Duodenal mucosa (tissue), 2 donors: Measurements from ENCODE around the gene KRTAP5-3.
"Not testable (repeated sequence)": the region's sequence is repeated elsewhere in the genome, so short reads cannot be mapped to it uniquely, and the experiment has no call there.

ENCODE experiments used
- H3K27ac ChIP-seq: one replicate; pipeline ENCODE4 v1.7.0; 2013; ENCODE audit warnings: low read depth, low read length
- H3K27me3 ChIP-seq, 2 donors: one replicate each; pipeline ENCODE4 v1.7.0; 2013; ENCODE audit warnings: low read length in 2 of 2, control low read depth in 1 of 2; ENCODE audit not compliant: insufficient read depth in 2 of 2, control insufficient read depth in 1 of 2
- H3K36me3 ChIP-seq, 2 donors: one replicate each; pipeline ENCODE4 v1.7.0; 2013; ENCODE audit warnings: low read length in 2 of 2, control low read depth in 1 of 2; ENCODE audit not compliant: insufficient read depth in 2 of 2, control insufficient read depth in 1 of 2
- H3K4me1 ChIP-seq, 2 donors: one replicate each; pipeline ENCODE4 v1.7.0; 2013; ENCODE audit warnings: low read length in 2 of 2, control low read depth in 1 of 2; ENCODE audit not compliant: insufficient read depth in 2 of 2, control insufficient read depth in 1 of 2
- H3K4me3 ChIP-seq, 2 donors: one replicate each; pipeline ENCODE4 v1.7.0; 2013; ENCODE audit warnings: low read length in 2 of 2, low read depth in 1 of 2
- H3K9ac ChIP-seq, 2 donors: one replicate each; pipeline ENCODE4 v1.7.0; 2013; ENCODE audit warnings: low read length in 2 of 2, low read depth in 1 of 2
- H3K9me3 ChIP-seq, 2 donors: one replicate each; pipeline ENCODE4 v1.7.0; 2013; ENCODE audit warnings: low read length in 2 of 2, control low read depth in 1 of 2; ENCODE audit not compliant: control insufficient read depth in 1 of 2

KRTAP5-3 gene

DNA sequence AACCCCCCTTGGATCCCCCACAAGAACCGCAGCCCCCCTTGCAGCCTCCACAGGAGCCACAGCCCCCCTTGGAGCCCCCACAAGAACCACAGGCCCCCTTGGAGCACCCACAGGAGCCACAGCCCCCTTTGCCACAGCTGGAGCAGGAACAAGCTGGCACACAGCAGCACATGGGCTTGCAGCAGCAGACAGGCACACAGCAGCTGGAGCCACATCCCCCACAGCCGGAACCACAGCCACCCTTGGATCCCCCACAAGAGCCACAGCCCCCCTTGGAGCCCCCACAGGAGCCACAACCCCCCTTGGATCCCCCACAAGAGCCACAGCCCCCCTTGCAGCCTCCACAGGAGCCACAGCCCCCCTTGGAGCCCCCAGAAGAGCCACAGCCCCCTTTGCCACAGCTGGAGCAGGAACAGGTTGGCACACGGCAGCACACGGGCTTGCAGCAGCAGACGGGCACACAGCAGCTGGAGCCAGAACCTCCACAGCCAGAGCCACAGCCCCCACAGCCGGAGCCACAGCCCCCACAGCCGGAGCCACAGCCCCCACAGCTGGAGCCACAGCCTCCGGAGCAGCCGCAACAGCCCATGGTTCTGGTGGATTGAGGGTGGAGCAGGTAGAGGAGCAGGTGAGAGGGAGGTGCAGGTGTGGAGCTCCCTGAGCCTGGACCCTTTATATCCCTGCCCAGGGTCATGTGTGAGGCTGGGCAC, 23.4 kb downstream of the KRTAP5-3 start, which contains the start of gene KRTAP5-1:
TSS of gene KRTAP5-1 (minus strand) at position 623 of the 710 bp plus-strand sequence. CDS start at position 589, 34 bp downstream.
- H3K27me3 ChIP-seq, H3K4me1 ChIP-seq, H3K9ac ChIP-seq, H3K9me3 ChIP-seq, H3K36me3 ChIP-seq, H3K27ac ChIP-seq, H3K4me3 ChIP-seq: not testable (repeated sequence)

DNA sequence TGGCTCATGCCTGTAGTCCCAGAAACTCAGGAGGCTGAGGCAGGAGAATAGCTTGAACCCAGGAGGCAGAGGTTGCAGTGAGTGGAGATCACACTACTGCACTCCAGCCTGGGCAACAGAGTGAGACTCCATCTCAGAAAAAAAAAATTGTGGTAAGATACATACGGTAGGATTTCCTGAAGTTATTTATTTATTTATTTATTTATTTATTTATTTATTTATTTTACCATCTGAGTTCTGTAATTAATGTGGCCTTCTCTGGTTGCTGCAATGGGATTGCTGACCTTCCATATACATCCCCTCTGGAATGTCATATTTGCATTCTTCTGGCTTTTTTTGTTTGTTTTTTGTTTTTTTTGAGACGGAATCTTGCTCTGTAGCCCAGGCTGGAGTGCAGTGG, 25.4 kb downstream of the KRTAP5-3 start:
- H3K9me3 ChIP-seq, H3K9ac ChIP-seq, H3K27ac ChIP-seq, H3K4me1 ChIP-seq, H3K4me3 ChIP-seq, H3K36me3 ChIP-seq, H3K27me3 ChIP-seq: not testable (repeated sequence)

DNA sequence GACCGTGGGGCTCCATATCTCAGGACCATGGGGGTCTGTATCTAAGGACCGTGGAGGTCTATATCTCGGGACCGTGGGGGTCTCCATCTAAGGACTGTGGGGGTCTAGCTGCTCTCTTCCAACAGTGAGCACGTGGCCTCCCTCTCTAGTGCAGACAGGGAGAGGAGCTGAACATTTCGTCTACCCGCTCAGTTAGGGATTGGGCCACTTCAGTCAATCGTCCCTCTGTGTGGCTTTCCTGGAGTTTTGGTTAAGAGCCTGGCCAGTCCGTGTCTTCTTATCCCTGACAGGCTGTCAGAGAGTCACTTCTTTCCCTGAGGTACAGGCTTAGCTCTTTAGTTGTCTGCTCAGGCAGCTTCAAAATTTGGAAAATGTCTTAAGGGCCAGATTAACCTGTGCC, 26.3 kb downstream of the KRTAP5-3 start:
- Histone ChIP-seq H3K9ac (no peak overlapping the region), H3K36me3 (no peaks in the 10 kb centered on the region), H3K4me3 (no peak overlapping the region), H3K9me3 (peaks cover 8% of the 10 kb centered on the region in 2 donors), H3K27me3 (no peaks in the 10 kb centered on the region), H3K27ac (no peak overlapping the region), H3K4me1 (no peaks in the 10 kb centered on the region)

DNA sequence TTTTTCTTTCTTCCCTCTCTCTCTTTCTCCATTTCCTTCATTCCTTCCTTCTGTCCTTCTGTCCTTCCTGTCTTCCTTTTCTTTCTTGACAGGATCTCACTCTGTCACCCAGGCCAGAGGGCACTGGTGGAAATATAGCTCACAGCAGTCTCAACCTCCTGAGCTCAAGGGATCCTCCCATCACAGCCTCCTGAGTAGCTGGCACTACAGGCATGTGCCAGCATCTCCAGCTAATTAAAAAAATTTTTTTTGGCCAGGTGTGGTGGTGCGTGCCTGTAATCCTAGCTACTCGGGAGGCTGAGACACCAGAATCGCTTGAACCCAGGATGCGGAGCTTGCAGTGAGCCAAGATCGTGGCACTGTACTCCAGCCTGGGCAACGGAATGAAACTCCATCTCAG, 31.4 kb downstream of the KRTAP5-3 start:
- H3K36me3 ChIP-seq = no peaks in the 10 kb centered on the region
- H3K4me3 ChIP-seq = no peak overlapping the region
- no peak overlapping the region for H3K27ac ChIP-seq
- H3K4me1 ChIP-seq = peaks cover 9 to 15% of the 10 kb centered on the region in 2 donors
- H3K27me3 ChIP-seq = peaks cover 0 to 2% of the 10 kb centered on the region in 2 donors
- no peak overlapping the region for H3K9ac ChIP-seq
- peaks cover 8% of the 10 kb centered on the region in 2 donors for H3K9me3 ChIP-seq

DNA sequence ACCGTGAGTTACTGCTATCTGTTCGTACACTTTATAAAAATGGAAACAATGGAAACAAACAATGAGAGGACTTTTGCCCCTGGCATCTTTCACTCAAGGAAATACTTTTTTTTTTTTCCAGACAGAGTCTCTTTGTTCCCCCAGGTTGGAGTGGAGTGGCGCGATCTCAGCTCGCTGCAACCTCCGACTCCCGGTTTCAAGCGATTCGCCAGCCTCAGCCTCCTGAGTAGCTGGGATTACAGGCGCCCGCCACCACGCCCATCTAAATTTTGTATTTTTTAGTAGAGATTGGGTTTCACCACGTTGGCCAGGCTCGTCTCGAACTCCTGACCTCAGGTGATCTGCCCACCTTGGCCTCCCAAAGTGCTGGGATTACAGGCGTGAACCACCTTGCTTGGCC, 32.5 kb downstream of the KRTAP5-3 start:
- H3K27me3 ChIP-seq, H3K9ac ChIP-seq, H3K4me3 ChIP-seq, H3K27ac ChIP-seq, H3K36me3 ChIP-seq, H3K9me3 ChIP-seq: not testable (repeated sequence)
- H3K4me1 ChIP-seq = peaks cover 11 to 22% of the 10 kb centered on the region in 2 donors

DNA sequence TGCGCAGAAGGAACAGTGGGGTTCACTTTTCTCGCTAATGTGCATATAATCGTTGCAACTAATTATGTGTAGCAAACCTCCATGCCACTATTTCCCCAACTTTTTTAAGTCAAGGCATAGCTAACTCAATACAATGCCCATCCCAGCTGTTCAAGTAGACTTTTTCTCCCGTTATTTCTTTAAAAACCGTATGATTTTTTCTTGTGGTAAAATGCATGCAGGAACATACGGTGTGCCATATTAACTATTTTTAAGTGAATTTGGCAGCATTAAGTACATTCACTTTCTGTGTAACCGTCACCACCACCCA, 33.4 kb downstream of the KRTAP5-3 start:
- H3K9me3 ChIP-seq = peaks cover 8% of the 10 kb centered on the region in 2 donors
- no peak overlapping the region for H3K4me3 ChIP-seq
- no peak overlapping the region for H3K9ac ChIP-seq
- H3K27ac ChIP-seq = no peak overlapping the region
- no peaks in the 10 kb centered on the region for H3K36me3 ChIP-seq
- H3K4me1 ChIP-seq = peaks cover 20 to 24% of the 10 kb centered on the region in 2 donors
- H3K27me3 ChIP-seq = peaks cover 0 to 2% of the 10 kb centered on the region in 2 donors

DNA sequence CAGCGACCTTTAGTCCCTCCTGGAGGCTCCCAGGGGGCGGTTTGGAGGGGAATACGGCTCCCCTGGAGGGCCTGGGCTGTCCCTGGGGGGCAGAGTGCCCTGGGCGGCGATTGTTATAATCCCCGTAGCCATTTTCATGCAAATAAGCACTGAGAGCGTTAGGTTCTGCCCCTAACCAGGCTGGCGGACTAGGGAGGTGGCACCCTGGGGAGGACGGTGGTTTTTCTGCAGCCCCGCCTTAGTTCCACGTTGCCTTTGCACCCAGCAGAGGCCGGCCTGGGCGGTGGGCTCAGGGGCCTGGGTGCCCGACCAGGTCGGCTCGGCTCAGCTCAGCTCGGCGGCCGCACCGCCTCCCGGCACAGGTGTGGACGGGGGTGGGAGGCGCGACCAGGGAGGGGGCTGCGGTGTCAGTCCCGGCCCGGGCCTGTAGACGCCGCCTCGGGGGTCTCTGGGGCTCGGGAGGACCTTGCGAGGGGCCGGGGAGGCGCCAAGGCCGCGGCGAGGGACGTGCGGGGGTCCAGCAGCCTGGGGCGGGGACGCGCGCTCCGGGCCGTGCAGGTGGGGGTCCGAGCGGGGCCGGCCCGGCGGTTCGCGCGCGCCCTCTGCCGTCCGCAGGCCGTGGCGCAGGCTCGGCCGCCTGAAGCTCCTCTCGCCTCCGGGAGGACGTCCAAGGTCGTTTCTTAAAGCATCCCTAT, 33.9 kb downstream of the KRTAP5-3 start:
- Histone ChIP-seq H3K4me1 (peaks cover 25 to 28% of the 10 kb centered on the region in 2 donors), H3K36me3 (no peaks in the 10 kb centered on the region), H3K27ac (peak overlapping the region; percentile 79), H3K9me3 (peaks cover 8% of the 10 kb centered on the region in 2 donors), H3K27me3 (peaks cover 0 to 2% of the 10 kb centered on the region in 2 donors), H3K4me3 (peak overlapping the region; percentile 61 to 63), H3K9ac (peak overlapping the region; percentile 55 to 78)

DNA sequence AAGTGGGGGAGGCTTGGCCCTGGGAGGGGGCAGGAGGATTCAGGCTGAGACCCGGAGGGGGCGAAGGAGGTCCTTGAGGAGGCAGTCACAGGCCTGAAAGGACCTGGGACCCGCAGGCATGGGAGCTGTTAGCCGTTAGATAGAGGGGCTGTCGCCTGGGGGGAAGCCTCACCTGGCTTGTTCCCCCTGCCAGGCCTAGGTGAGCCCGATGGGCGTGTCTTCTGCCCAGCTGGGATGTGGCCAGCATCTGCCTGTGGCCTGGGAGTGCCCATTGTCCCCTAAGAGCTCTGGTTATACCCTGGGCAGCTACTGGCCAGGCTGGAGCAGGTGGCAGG, 34.4 kb downstream of the KRTAP5-3 start:
- peak overlapping the region; percentile 55 to 78 for H3K9ac ChIP-seq
- H3K27me3 ChIP-seq = peaks cover 0 to 2% of the 10 kb centered on the region in 2 donors
- no peaks in the 10 kb centered on the region for H3K36me3 ChIP-seq
- H3K4me3 ChIP-seq = peak overlapping the region; percentile 61 to 63
- peak overlapping the region; percentile 79 for H3K27ac ChIP-seq
- H3K4me1 ChIP-seq = peaks cover 30 to 33% of the 10 kb centered on the region in 2 donors
- peaks cover 8% of the 10 kb centered on the region in 2 donors for H3K9me3 ChIP-seq

DNA sequence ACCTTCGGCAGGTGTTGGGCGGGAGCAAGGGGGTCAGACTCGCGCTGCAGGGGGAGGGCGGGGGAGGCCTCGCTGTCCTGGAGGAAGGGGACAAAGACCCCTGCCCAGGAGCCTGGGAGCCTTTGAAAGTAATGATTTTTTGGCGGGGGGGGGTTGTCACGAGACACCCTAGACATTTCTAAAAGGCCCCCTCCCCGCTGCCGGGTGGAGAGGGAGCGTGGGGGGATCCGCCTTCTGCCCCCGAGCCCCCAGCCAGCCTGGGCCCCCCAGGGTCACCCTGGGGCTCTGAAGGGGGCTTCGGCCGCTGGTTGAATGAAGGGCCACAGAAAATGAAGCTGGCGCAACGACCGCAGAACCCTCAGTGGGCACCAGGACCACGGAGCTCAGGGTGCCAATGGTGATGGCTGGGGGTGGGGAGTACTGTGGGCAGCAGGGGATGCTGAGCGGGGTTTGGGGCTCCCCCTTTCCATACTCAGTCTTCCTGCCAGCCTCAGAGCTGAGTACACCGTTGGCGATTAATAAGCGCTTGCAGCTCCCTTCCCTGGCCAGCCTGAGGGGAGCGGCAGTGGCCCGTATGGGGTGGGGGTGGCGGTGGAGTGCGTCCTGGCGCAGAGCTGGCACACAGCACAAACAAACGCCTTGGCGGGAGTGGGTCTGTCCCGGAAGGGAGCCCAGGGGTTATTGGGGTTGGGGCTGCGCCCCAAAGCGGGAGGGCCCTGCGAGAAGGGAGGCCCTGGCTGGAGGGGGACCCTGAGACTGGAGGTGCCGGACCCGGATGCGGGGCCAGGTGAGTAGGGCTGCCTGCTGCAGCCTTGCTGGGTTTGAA, 35.0 kb downstream of the KRTAP5-3 start:
- H3K4me1 ChIP-seq = peaks cover 36 to 39% of the 10 kb centered on the region in 2 donors
- no peaks in the 10 kb centered on the region for H3K36me3 ChIP-seq
- peak overlapping the region; percentile 79 for H3K27ac ChIP-seq
- peak overlapping the region; percentile 61 to 63 for H3K4me3 ChIP-seq
- peak overlapping the region; percentile 55 to 78 for H3K9ac ChIP-seq
- H3K9me3 ChIP-seq = peaks cover 4 to 5% of the 10 kb centered on the region in 2 donors
- H3K27me3 ChIP-seq = peaks cover 0 to 2% of the 10 kb centered on the region in 2 donors
